Ovary (tissue), 9 donors: Measurements from ENCODE around the gene MRM2. TPM values are rescaled to one million over a fixed set of nuclear protein-coding genes. Genes with fewer than 3 reads are reported as not detected.
A peak's percentile ranks its signal among the peaks of the same experiment; 100 is the strongest.

Source experiments
- DNase-seq, 5 donors: peaks; one replicate each; pipeline ENCODE4 v3.0.0-alpha.2; 2019 to 2020
- H3K27ac ChIP-seq, 2 donors: fragments of 200-600 bp; one replicate each; pipeline versions ENCODE4 v1.5.1 to v1.8.0; 2019 to 2022
- H3K27me3 ChIP-seq: fragments of 200-600 bp; one replicate; pipeline ENCODE4 v1.8.0; 2022
- H3K36me3 ChIP-seq: fragments of 200-600 bp; sonication (generic); one replicate; pipeline ENCODE4 v1.5.1; 2019
- H3K4me1 ChIP-seq: one replicate; pipeline ENCODE4 v1.8.1; 2013; ENCODE audit warnings: mild to moderate bottlenecking, moderate library complexity; ENCODE audit not compliant: insufficient read depth
- H3K4me3 ChIP-seq: fragments of 200-600 bp; sonication (generic); one replicate; pipeline ENCODE4 v1.5.1; 2017
- H3K9me3 ChIP-seq, 2 donors: fragments of 200-600 bp in 1 of 2; sonication (generic) in 1 of 2; one replicate each; pipeline versions ENCODE4 v1.5.1 to v1.8.1; 2013 to 2019; ENCODE audit warnings: mild to moderate bottlenecking in 1 of 2, moderate library complexity in 1 of 2
- CTCF ChIP-seq, 3 donors: fragments of 450-650 bp in 2 of 3; fragments of 200-600 bp in 1 of 3; IDR thresholded peaks; one replicate each; pipeline versions ENCODE4 v1.5.1 to v1.8.0; 2016 to 2022; ENCODE audit warnings: antibody characterized with exemption in 3 of 3, mild to moderate bottlenecking in 1 of 3
- EP300 ChIP-seq: sonication (generic); formaldehyde crosslinking; IDR thresholded peaks from one replicate; pipeline ENCODE4 v1.6.1; 2017; ENCODE audit warnings: antibody characterized with exemption
- POLR2A ChIP-seq: fragments of 450-650 bp; IDR thresholded peaks from one replicate; pipeline ENCODE4 v1.6.1; 2017; ENCODE audit warnings: antibody characterized with exemption, mild to moderate bottlenecking, moderate library complexity
- WGBS, 3 donors: extraction: QIAGEN DNeasy Blood & Tissue Kit in 1 of 3; methylation state at CpG; one replicate each; pipeline versions ENCODE4 v1.1.5 to v1.1.7; 2013 to 2017; 5-methylcytosine and 5-hydroxymethylcytosine counted together
- intact Hi-C, 4 donors: fragments of 100-400 bp; cut with DNase I; formaldehyde crosslinking; loops; one replicate each; pipeline versions ENCODE4 v1.11.0 to v1.15.1; 2022 to 2023
- polyA plus RNA-seq, 2 donors: library from polyadenylated mRNA; stranded (reverse); fragments of 200-250 nt in 1 of 2; fragments of 350-450 nt in 1 of 2; fragmentation: Illumina TruSeq in 1 of 2; extraction: RNeasy Lipid Tissue Mini Kit (QIAGEN cat#74804) in 1 of 2; gene quantifications; one replicate each; pipeline ENCODE4 v1.2.3, GENCODE V29; 2013 to 2014
- total RNA-seq, 7 donors: library from RNA; depleted of rRNA in 2 of 7; stranded (reverse); fragments of >200 nt in 2 of 7; fragmentation: NEBNext Ultra II Directional in 3 of 7; extraction: Animal tissue kit (Norgen Biotek cat#: 25700) in 3 of 7; gene quantifications; one replicate each; pipeline versions ENCODE4 v1.1.0 to v1.2.4, GENCODE V29; 2016 to 2023
- donor health status: DM: no; HTN: no; CAD: no; lungs with moderate emphysema.
- donor health status: DM: no; HTN: no; CAD: no.
- donor health status: Bipolar disorder and iron deficiency.
- donor health status: DM: yes; HTN: yes; CAD: no.
- donor health status: DM: no; HTN: no; CAD: no.
- donor health status: DM: yes; HTN: yes; CAD: no.

The MRM2 gene
- total and polyA plus RNA-seq, 9 donors = 12.6 to 28.5 (median 21.4) TPM

GRCh38 chr7:2201686-2202360, 40.2 kb downstream of the MRM2 start:
- Histone ChIP-seq H3K4me3 (no peak overlapping the region), H3K9me3 (no peaks in the 10 kb centered on the region), H3K36me3 (no peaks in the 10 kb centered on the region), H3K27ac (peak overlapping the region in 1 of 2 donors; percentile 13), H3K4me1 (peaks cover 20% of the 10 kb centered on the region), H3K27me3 (no peaks in the 10 kb centered on the region)
- DNase-seq = peak; percentile 44 to 77 (median 73)
- 49 to 62% (median 61%) methylated on average over 31 of the region's 31 CpGs for WGBS, 3 donors
- TF ChIP-seq CTCF (IDR thresholded peaks at IDR 0.05) (no peak), POLR2A (no peak), EP300 (no peak)
- intact Hi-C loops = loop anchor here in 3 of 4 donors (10.0 kb wide), 3 partner anchors 97 to 617 kb away; no protein-coding TSS in a partner anchor

GRCh38 chr7:2201128-2201527, 40.9 kb downstream of the MRM2 start:
- TF ChIP-seq EP300 = no peak
- TF ChIP-seq POLR2A = no peak
- no peak for TF ChIP-seq CTCF (IDR thresholded peaks at IDR 0.05)
- Histone ChIP-seq H3K9me3 (no peaks in the 10 kb centered on the region), H3K27ac (no peak overlapping the region), H3K4me1 (peaks cover 20% of the 10 kb centered on the region), H3K27me3 (no peaks in the 10 kb centered on the region), H3K36me3 (no peaks in the 10 kb centered on the region), H3K4me3 (no peak overlapping the region)
- peak in 1 of 5 donors; percentile 21 for DNase-seq
- WGBS, 3 donors = 92 to 97% (median 95%) methylated on average over 10 of the region's 10 CpGs
- intact Hi-C loops = loop anchor here in 3 of 4 donors (10.0 kb wide), 3 partner anchors 96 to 616 kb away; no protein-coding TSS in a partner anchor

GRCh38 chr7:2200584-2200980, 41.4 kb downstream of the MRM2 start:
- no peaks in the 10 kb centered on the region for H3K9me3 ChIP-seq
- H3K4me3 ChIP-seq = no peak overlapping the region
- intact Hi-C loops = loop anchor here in 3 of 4 donors (10.0 kb wide), 3 partner anchors 96 to 616 kb away; no protein-coding TSS in a partner anchor
- no peak overlapping the region for H3K27ac ChIP-seq
- DNase-seq = no peak
- H3K4me1 ChIP-seq = peaks cover 20% of the 10 kb centered on the region
- H3K36me3 ChIP-seq = no peaks in the 10 kb centered on the region
- WGBS, 3 donors = 92 to 95% (median 93%) methylated on average over 18 of the region's 18 CpGs
- no peaks in the 10 kb centered on the region for H3K27me3 ChIP-seq
- TF ChIP-seq CTCF (IDR thresholded peaks at IDR 0.05) (no peak), POLR2A (no peak), EP300 (no peak)

- no peaks in the 10 kb centered on the region for H3K36me3 ChIP-seq
- DNase-seq = peak in 1 of 5 donors; percentile 19
These were observed 41.9 kb downstream of the MRM2 start for GRCh38 chr7:2199956-2200583.

More at GRCh38 chr7:2199956-2200583, 41.9 kb downstream of the MRM2 start:
- Histone ChIP-seq H3K27ac (no peak overlapping the region), H3K27me3 (no peaks in the 10 kb centered on the region), H3K9me3 (no peaks in the 10 kb centered on the region), H3K4me3 (no peak overlapping the region), H3K4me1 (peaks cover 18% of the 10 kb centered on the region)
- 91 to 94% (median 92%) methylated on average over 24 to 25 of the region's 25 CpGs for WGBS, 3 donors
- no peak for TF ChIP-seq POLR2A
- no peak for TF ChIP-seq CTCF (IDR thresholded peaks at IDR 0.05)
- TF ChIP-seq EP300 = no peak
- intact Hi-C loops = loop anchor here in 3 of 4 donors (10.0 kb wide), 3 partner anchors 95 to 615 kb away; no protein-coding TSS in a partner anchor
